HEK293T (cell line): Measurements from ENCODE around the gene RAMP3.

Experiments
- CTCF ChIA-PET: fragments of 350-600 bp; formaldehyde crosslinking; extraction: SDS; loops from one replicate; lab custom pipeline; 2021; ENCODE audit warnings: antibody characterized with exemption, inconsistent platforms; lab: Yijun Ruan, JAX
- POLR2A ChIA-PET: fragments of 350-600 bp; formaldehyde crosslinking; extraction: SDS; loops from one replicate; lab custom pipeline; 2020; ENCODE audit warnings: antibody characterized with exemption, inconsistent platforms; lab: Yijun Ruan, JAX
- DNase-seq: peaks from one replicate; pipeline ENCODE4 v3.0.0; 2012; ENCODE audit warnings: mixed read lengths; ENCODE audit errors: extremely low spot score
- ARNT ChIP-seq: fragments of 450-650 bp; IDR thresholded peaks from 2 replicates; pipeline ENCODE4 v1.6.1; 2017; ENCODE audit warnings: mild to moderate bottlenecking
- BHLHE40 ChIP-seq: fragments of 450-650 bp; IDR thresholded peaks from 2 replicates; pipeline ENCODE4 v1.6.1; 2016; ENCODE audit warnings: mild to moderate bottlenecking, moderate library complexity, borderline replicate concordance
- CTBP1 ChIP-seq: fragments of 450-650 bp; IDR thresholded peaks from 2 replicates; pipeline ENCODE4 v1.6.1; 2016; ENCODE audit warnings: borderline replicate concordance
- ELF4 ChIP-seq: fragments of 450-650 bp; IDR thresholded peaks from 2 replicates; pipeline ENCODE4 v1.6.1; 2017; ENCODE audit warnings: antibody characterized with exemption
- FOXA1 ChIP-seq: fragments of 450-650 bp; IDR thresholded peaks from 2 replicates; pipeline ENCODE4 v1.6.1; 2016; ENCODE audit warnings: mild to moderate bottlenecking
- FOXK2 ChIP-seq: fragments of 450-650 bp; IDR thresholded peaks from 2 replicates; pipeline ENCODE4 v1.6.1; 2016; ENCODE audit warnings: mild to moderate bottlenecking
- FOXM1 ChIP-seq: fragments of 450-650 bp; IDR thresholded peaks from 2 replicates; pipeline ENCODE4 v1.6.1; 2017; ENCODE audit warnings: mild to moderate bottlenecking, borderline replicate concordance
- HDGF ChIP-seq: fragments of 450-650 bp; IDR thresholded peaks from 2 replicates; pipeline ENCODE4 v1.6.1; 2017; ENCODE audit warnings: antibody characterized with exemption, borderline replicate concordance
- L3MBTL2 ChIP-seq: fragments of 450-650 bp; conservative IDR thresholded peaks from 2 replicates; pipeline ENCODE4 v1.6.1; 2016; ENCODE audit warnings: mild to moderate bottlenecking
- LEF1 ChIP-seq: fragments of 450-650 bp; IDR thresholded peaks from 2 replicates; pipeline ENCODE4 v1.6.1; 2017; ENCODE audit warnings: mild to moderate bottlenecking, borderline replicate concordance
- NFRKB ChIP-seq: fragments of 450-650 bp; IDR thresholded peaks from 2 replicates; pipeline ENCODE4 v1.6.1; 2016; ENCODE audit warnings: mild to moderate bottlenecking, moderate library complexity
- PKNOX1 ChIP-seq: fragments of 450-650 bp; IDR thresholded peaks from 2 replicates; pipeline ENCODE4 v1.6.1; 2016
- SP1 ChIP-seq: fragments of 450-650 bp; IDR thresholded peaks from 2 replicates; pipeline ENCODE4 v1.6.1; 2017
- SUZ12 ChIP-seq: fragments of 450-650 bp; IDR thresholded peaks from 2 replicates; pipeline ENCODE4 v1.6.1; 2016; ENCODE audit warnings: mild to moderate bottlenecking
- TARDBP ChIP-seq: fragments of 450-650 bp; IDR thresholded peaks from 2 replicates; pipeline ENCODE4 v1.6.1; 2016
- ZNF384 ChIP-seq: fragments of 450-650 bp; IDR thresholded peaks from 2 replicates; pipeline ENCODE4 v1.6.1; 2016

The RAMP3 gene

GRCh38 chr7:45185028-45185863 is 27.7 kb downstream of the RAMP3 start:
- ChIA-PET CTCF (no interaction called here), POLR2A (no interaction called here)
- no peak for DNase-seq

GRCh38 chr7:45185864-45186250 is 28.3 kb downstream of the RAMP3 start:
- CTCF ChIA-PET: no interaction called here

More at GRCh38 chr7:45185028-45185863, 27.7 kb downstream of the RAMP3 start:
- TF ChIP-seq PKNOX1 (no peak), NFRKB (no peak), LEF1 (no peak), L3MBTL2 (no peak), ARNT (no peak), HDGF (no peak), SUZ12 (no peak), FOXM1 (no peak), BHLHE40 (no peak), FOXA1 (no peak)

DNA sequence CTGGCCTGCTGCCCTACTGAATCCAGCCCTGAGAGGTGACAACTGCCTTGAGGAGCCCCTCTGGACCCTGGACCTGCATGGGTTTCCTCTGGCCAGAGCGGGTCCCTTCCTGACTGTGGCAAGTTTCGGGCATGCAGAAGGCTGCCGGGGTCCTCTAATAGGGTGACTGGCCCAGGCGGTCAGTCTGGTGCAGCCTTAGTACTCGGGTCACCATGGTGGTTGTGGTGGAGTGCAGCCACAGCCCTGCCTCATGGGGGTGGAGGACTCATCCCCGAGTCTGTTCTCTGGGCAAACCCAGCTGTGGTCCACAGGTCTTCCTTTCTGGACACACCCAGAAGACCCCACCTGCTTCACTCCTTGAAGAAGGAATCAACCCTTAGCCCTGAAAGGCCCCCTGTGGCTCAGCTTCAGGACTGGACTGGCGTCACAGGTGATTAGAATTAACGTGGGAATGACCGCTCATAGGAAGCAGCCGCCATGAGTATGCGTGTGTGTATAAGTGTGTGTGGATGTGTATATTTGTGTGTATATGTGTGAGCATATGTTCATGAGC is 28.7 kb downstream of the RAMP3 start:
- no peak for DNase-seq
- ChIA-PET POLR2A (no interaction called here), CTCF (no interaction called here)
- TF ChIP-seq PKNOX1 (no peak), BHLHE40 (no peak), TARDBP (no peak), FOXM1 (no peak), SP1 (no peak), FOXA1 (no peak), ZNF384 (no peak), CTBP1 (no peak), SUZ12 (no peak), ARNT (no peak), ELF4 (no peak), FOXK2 (no peak), NFRKB (no peak), L3MBTL2 (no peak)

More at GRCh38 chr7:45185864-45186250, 28.3 kb downstream of the RAMP3 start:
- TF ChIP-seq LEF1 (no peak), TARDBP (no peak), FOXM1 (no peak), ZNF384 (no peak), FOXA1 (no peak), SP1 (no peak), NFRKB (no peak), FOXK2 (no peak), PKNOX1 (no peak), BHLHE40 (no peak), HDGF (no peak), L3MBTL2 (no peak), CTBP1 (no peak), ELF4 (no peak)
- POLR2A ChIA-PET: no interaction called here
- no peak for DNase-seq

- no peak for TF ChIP-seq ZNF384
- POLR2A ChIA-PET: no interaction called here
- no peak for DNase-seq
- CTCF ChIA-PET: no interaction called here
Measured at GRCh38 chr7:45187089-45187945, 29.7 kb downstream of the RAMP3 start.

GRCh38 chr7:45187946-45188411 is 30.4 kb downstream of the RAMP3 start:
- CTCF ChIA-PET: interaction anchor here (1.1 kb wide), 1 partner anchor 8 kb away, joined by 4 read pairs; no protein-coding TSS in a partner anchor
- TF ChIP-seq BHLHE40 (no peak), PKNOX1 (no peak), FOXA1 (no peak), NFRKB (no peak), L3MBTL2 (no peak), ELF4 (no peak), FOXM1 (no peak), FOXK2 (no peak), HDGF (no peak), CTBP1 (no peak), LEF1 (no peak), SP1 (no peak)
- POLR2A ChIA-PET: no interaction called here
- DNase-seq: no peak
